ENCODE measurements around the gene PMM2.

GRCh38 chr16:8819411-8820034 lies 21.9 kb downstream of the PMM2 start:
- TF ChIP-seq TARDBP (IDR thresholded peaks at IDR 0.05) (no peak), ARNT (IDR thresholded peaks at IDR 0.05) (no peak), SP1 (IDR thresholded peaks at IDR 0.05) (no peak), SUZ12 (IDR thresholded peaks at IDR 0.05) (no peak), HDGF (IDR thresholded peaks at IDR 0.05; ENCODE audit: borderline replicate concordance) (no peak), ELF4 (IDR thresholded peaks at IDR 0.05) (no peak), BHLHE40 (IDR thresholded peaks at IDR 0.05; ENCODE audit: borderline replicate concordance) (no peak), FOXA1 (IDR thresholded peaks at IDR 0.05) (no peak), NFRKB (IDR thresholded peaks at IDR 0.05) (no peak), CTBP1 (IDR thresholded peaks at IDR 0.05; ENCODE audit: borderline replicate concordance) (no peak)
